GM21723 (cell line): ENCODE results near the gene IGSF9B.

Experiments
- ATAC-seq: cut with Tn5 transposase; IDR thresholded peaks from one replicate; pipeline ENCODE4 v1.9.1; 2021; ENCODE audit warnings: mild to moderate bottlenecking, moderate library complexity; ENCODE audit not compliant: unreplicated experiment

IGSF9B gene

GRCh38 chr11:133886029-133886428 is 70.7 kb downstream of the IGSF9B start:
- ATAC-seq = no peak

DNA sequence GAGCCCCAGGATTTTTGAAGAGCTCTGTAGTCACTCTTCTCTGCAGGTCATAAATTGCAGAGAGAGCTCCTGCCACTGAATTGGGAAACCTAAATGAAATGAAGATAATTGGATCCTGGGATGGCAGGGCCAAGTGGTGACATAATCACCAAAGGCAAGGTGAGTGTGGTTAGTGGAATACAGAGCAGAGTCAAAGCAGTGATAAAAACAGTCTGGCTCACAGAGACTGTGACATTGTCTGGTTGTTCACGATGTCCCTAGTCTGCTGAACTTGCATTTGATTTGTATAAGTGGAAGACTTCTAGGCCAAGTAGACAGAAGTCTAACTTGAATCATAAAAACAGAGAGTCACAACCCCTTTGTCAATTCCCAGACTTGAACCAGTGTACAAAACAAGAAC is 84.6 kb downstream of the IGSF9B start:
- ATAC-seq = no peak

GRCh38 chr11:133867456-133867855 is 89.3 kb downstream of the IGSF9B start:
- ATAC-seq = no peak

GRCh38 chr11:133865466-133865865 is 91.3 kb downstream of the IGSF9B start:
- no peak for ATAC-seq

DNA sequence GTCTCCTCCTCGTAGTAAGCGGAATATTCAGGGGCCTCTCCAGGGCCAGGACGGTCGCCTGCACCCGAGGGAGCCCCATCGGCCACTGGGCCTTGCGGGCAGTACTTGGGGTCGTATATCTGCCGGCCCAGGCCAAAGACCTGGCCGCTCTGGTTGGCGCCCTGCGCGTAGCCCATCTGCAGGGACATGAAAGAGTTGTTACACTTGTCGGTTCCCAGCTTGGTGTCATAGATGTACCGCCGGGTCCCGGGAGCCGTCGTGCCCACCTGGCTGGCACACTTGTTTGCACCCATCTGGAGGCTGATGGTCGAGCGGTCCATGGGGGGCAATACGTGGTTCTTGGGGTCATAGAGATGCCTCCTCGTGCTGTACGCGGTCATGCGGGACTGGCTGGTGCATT is 92.0 kb downstream of the IGSF9B start:
- ATAC-seq = no peak

DNA sequence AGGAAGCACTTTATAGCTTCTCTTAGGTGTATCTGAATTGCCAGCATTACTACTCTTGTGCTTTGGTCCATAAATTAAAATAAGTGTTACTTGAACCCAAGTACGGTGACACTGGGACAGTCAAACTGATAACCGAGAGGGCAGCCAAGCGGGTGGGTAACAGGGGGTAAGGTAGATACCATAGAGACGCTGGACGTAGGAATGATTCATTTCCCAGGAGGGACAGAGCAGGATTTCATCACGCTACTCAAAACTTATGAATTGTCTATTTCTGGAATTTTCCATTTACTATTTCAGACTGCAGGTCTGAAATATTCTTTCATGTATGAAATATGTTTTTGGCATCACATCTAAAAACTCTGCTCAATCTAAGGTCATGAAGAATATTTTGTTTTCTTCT is 96.6 kb downstream of the IGSF9B start:
- no peak for ATAC-seq
